Smooth muscle cell (in vitro differentiated cells): ENCODE results near the gene FAM162A. TPM values are rescaled to one million over a fixed set of nuclear protein-coding genes. Genes with fewer than 3 reads are reported as not detected.
A peak's percentile ranks its signal among the peaks of the same experiment; 100 is the strongest.

ENCODE experiments used
- DNase-seq: peaks from one replicate; lab custom pipeline; 2025; ENCODE audit not compliant: unreplicated experiment; lab: John Stamatoyannopoulos, UW
- H2AFZ ChIP-seq: fragments of 200-600 bp; sonication (generic); 2 replicates; pipeline ENCODE4 v1.6.0; 2016; ENCODE audit warnings: antibody characterized with exemption, low read depth, mild to moderate bottlenecking
- H3F3A ChIP-seq: fragments of 200-600 bp; sonication (generic); 2 replicates; pipeline ENCODE4 v1.6.0; 2017; ENCODE audit warnings: antibody characterized with exemption, low read depth
- H3K27ac ChIP-seq: fragments of 200-600 bp; sonication (generic); 2 replicates; pipeline ENCODE4 v1.5.1; 2016; ENCODE audit warnings: low read depth, mild to moderate bottlenecking
- H3K27me3 ChIP-seq: fragments of 200-600 bp; sonication (generic); 2 replicates; pipeline ENCODE4 v1.6.1; 2016; ENCODE audit warnings: low read depth, mild to moderate bottlenecking
- H3K36me3 ChIP-seq: fragments of 200-600 bp; sonication (generic); 2 replicates; pipeline ENCODE4 v1.5.1; 2016; ENCODE audit warnings: low read depth
- H3K4me1 ChIP-seq: fragments of 200-600 bp; sonication (generic); 2 replicates; pipeline ENCODE4 v1.5.1; 2016; ENCODE audit warnings: low read depth
- H3K4me2 ChIP-seq: fragments of 200-600 bp; sonication (generic); 2 replicates; pipeline ENCODE4 v1.6.0; 2016; ENCODE audit warnings: mild to moderate bottlenecking
- H3K4me3 ChIP-seq: fragments of 200-600 bp; sonication (generic); 2 replicates; pipeline ENCODE4 v1.5.1; 2016; ENCODE audit warnings: mild to moderate bottlenecking
- H3K79me2 ChIP-seq: fragments of 200-600 bp; sonication (generic); 2 replicates; pipeline ENCODE4 v1.6.0; 2016; ENCODE audit warnings: low read depth, mild to moderate bottlenecking
- H3K9ac ChIP-seq: fragments of 200-600 bp; sonication (generic); 2 replicates; pipeline ENCODE4 v1.6.0; 2016; ENCODE audit warnings: low read depth
- H3K9me3 ChIP-seq: fragments of 200-600 bp; sonication (generic); replicated peaks from 2 replicates; pipeline ENCODE4 v1.5.1; 2016; ENCODE audit warnings: low read depth
- H4K20me1 ChIP-seq: fragments of 200-600 bp; sonication (generic); 2 replicates; pipeline ENCODE4 v1.6.0; 2016; ENCODE audit warnings: low read depth
- WGBS: methylation state at CpG from one replicate; pipeline ENCODE4 v1.1.7; 2016; ENCODE audit warnings: low lambda C conversion rate; 5-methylcytosine and 5-hydroxymethylcytosine counted together
- polyA plus RNA-seq: library from polyadenylated mRNA; unstranded; fragments of >200 nt; fragmentation: Nextera tagmentation; extraction: Ambion mirVana; gene quantifications from 2 replicates; pipeline ENCODE4 v1.2.1, GENCODE V29; 2016
- total RNA-seq: library from RNA; depleted of rRNA; stranded (reverse); fragments of >200 nt; gene quantifications from 2 replicates; pipeline ENCODE4 v1.2.3, GENCODE V29; 2014
- TF ChIP-seq, protein P1 (sequence below): fragments of 200-600 bp; sonication (generic); IDR thresholded peaks from 2 replicates; pipeline ENCODE4 v1.5.1; 2017; ENCODE audit warnings: borderline replicate concordance, mild to moderate bottlenecking, antibody characterized with exemption; ENCODE audit not compliant: insufficient read depth, poor library complexity, severe bottlenecking

Gene FAM162A
- total and polyA plus RNA-seq, 2 experiments from 2014 or later = 117 to 219 TPM

DNA sequence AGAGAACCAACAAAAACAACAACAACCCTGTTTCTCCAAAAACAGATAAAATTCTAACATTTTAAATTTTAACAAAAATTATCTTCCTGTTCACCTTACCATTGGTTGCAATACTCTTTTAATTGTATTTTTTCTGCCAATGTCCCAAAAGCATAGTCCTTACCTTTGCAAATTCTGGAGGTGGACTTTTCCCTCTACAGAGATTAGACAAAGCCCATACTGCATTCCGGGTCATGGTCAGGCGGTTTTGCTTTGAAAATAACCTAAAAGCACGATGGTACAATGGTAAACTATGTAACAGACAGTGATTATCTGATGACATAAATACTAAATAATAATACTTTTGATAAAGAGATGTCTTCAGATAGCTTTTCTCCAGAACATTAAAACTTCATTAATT is 67.4 kb downstream of the FAM162A start:
- WGBS = 98% methylated on average over 3 of the region's 3 CpGs
- TF ChIP-seq, protein P1, sequence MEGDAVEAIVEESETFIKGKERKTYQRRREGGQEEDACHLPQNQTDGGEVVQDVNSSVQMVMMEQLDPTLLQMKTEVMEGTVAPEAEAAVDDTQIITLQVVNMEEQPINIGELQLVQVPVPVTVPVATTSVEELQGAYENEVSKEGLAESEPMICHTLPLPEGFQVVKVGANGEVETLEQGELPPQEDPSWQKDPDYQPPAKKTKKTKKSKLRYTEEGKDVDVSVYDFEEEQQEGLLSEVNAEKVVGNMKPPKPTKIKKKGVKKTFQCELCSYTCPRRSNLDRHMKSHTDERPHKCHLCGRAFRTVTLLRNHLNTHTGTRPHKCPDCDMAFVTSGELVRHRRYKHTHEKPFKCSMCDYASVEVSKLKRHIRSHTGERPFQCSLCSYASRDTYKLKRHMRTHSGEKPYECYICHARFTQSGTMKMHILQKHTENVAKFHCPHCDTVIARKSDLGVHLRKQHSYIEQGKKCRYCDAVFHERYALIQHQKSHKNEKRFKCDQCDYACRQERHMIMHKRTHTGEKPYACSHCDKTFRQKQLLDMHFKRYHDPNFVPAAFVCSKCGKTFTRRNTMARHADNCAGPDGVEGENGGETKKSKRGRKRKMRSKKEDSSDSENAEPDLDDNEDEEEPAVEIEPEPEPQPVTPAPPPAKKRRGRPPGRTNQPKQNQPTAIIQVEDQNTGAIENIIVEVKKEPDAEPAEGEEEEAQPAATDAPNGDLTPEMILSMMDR = no peak
- H3K9me3 ChIP-seq = no peaks in the 10 kb centered on the region

DNA sequence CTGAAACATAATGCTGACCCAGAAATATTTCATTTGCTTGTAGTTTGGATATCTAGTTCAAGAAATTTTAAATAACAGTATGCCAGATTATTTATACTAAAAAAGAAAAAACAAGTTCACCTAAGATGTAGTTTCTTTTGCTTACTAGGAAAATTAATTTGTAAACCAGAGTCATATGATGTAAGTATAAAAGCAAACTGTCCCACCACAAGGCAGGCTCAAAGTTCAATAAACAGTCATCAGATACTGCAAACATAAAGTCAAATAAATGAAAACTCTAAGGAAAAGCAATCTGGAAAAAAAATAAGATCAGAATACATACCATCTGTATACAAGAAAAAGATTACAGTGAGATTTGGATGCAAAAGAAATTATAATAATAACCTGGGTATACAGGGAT is 72.1 kb downstream of the FAM162A start:
- no peak overlapping the region for H3K4me2 ChIP-seq
- no peak overlapping the region for H3K4me3 ChIP-seq
- peaks cover 16% of the 10 kb centered on the region for H4K20me1 ChIP-seq
- no peak overlapping the region for H2AFZ ChIP-seq
- no peaks in the 10 kb centered on the region for H3K4me1 ChIP-seq
- no peaks in the 10 kb centered on the region for H3K9me3 ChIP-seq
- TF ChIP-seq, protein P1 = no peak
- H3K36me3 ChIP-seq = peaks cover 17% of the 10 kb centered on the region
- H3K9ac ChIP-seq = no peak overlapping the region
- no peaks in the 10 kb centered on the region for H3F3A ChIP-seq
- H3K27ac ChIP-seq = no peak overlapping the region
- no peak for DNase-seq
- peaks cover 7% of the 10 kb centered on the region for H3K79me2 ChIP-seq
- no peaks in the 10 kb centered on the region for H3K27me3 ChIP-seq

More for the DNA sequence above, 67.4 kb downstream of the FAM162A start:
- Histone ChIP-seq H3K79me2 (peaks cover 26% of the 10 kb centered on the region), H3K4me1 (no peaks in the 10 kb centered on the region), H3K4me2 (no peak overlapping the region), H3F3A (no peaks in the 10 kb centered on the region), H4K20me1 (peaks cover 10% of the 10 kb centered on the region), H3K4me3 (no peak overlapping the region), H3K27ac (no peak overlapping the region), H3K27me3 (no peaks in the 10 kb centered on the region), H3K36me3 (peaks cover 50% of the 10 kb centered on the region), H2AFZ (no peak overlapping the region), H3K9ac (no peak overlapping the region)
- DNase-seq = no peak

DNA sequence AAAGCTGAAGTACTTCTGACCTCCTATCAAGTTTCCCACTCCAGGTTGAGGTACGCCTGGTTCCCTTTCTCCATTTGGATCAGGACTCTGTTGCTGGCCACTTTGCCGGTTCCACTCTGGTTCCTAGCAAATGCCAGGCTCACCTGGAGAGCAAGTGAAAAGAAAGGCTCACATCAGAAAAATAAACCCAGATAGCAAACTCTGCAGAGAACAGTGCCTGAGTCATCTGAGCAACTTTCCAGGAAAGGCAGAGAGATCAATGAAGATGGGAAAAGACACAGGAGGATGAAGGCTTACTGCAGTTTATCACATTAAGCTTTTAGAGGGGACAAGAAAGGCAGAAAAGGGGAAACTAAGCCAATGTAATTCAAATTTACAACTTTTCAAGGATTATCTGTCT is 73.7 kb downstream of the FAM162A start:
- H3K36me3 ChIP-seq = peaks cover 21% of the 10 kb centered on the region

DNA sequence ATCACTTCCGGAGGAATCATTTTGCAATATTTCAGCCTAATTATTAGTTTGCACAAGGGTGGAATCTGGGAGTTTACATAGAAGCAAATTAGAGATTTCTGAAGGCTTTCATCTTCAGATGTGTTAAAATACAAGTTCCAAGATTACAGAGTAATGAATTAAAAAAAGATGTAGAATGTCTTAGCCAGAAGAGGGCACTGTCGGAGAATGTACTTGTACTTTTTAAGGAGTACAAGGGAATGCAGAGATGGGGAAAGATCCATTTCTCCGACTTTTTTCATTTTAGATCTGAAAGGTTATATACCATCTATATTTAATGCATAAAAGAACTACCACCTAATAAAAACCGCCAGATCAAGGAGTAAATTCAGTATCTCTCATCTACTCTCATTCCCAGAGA is 75.0 kb downstream of the FAM162A start:
- WGBS = 83% methylated on average over 4 of the region's 4 CpGs

More for the DNA sequence above, 73.7 kb downstream of the FAM162A start:
- no peaks in the 10 kb centered on the region for H3F3A ChIP-seq
- no peaks in the 10 kb centered on the region for H3K27me3 ChIP-seq
- H3K79me2 ChIP-seq = peaks cover 10% of the 10 kb centered on the region
- 99% methylated on average over 2 of the region's 2 CpGs for WGBS
- no peak overlapping the region for H3K4me2 ChIP-seq
- no peaks in the 10 kb centered on the region for H3K9me3 ChIP-seq
- H4K20me1 ChIP-seq = peaks cover 31% of the 10 kb centered on the region
- TF ChIP-seq, protein P1 = no peak
- no peak overlapping the region for H2AFZ ChIP-seq
- no peak for DNase-seq
- no peak overlapping the region for H3K4me3 ChIP-seq
- H3K27ac ChIP-seq = no peak overlapping the region
- H3K4me1 ChIP-seq = no peaks in the 10 kb centered on the region
- H3K9ac ChIP-seq = no peak overlapping the region

More for the DNA sequence above, 75.0 kb downstream of the FAM162A start:
- TF ChIP-seq, protein P1 = peak; percentile 47
- H3K79me2 ChIP-seq = peaks cover 7% of the 10 kb centered on the region
- no peaks in the 10 kb centered on the region for H3F3A ChIP-seq
- H3K27me3 ChIP-seq = no peaks in the 10 kb centered on the region
- H3K4me2 ChIP-seq = no peak overlapping the region
- no peaks in the 10 kb centered on the region for H3K9me3 ChIP-seq
- H2AFZ ChIP-seq = no peak overlapping the region
- H4K20me1 ChIP-seq = peaks cover 35% of the 10 kb centered on the region
- peaks cover 21% of the 10 kb centered on the region for H3K36me3 ChIP-seq
- H3K27ac ChIP-seq = no peak overlapping the region
- no peak overlapping the region for H3K4me3 ChIP-seq
- H3K4me1 ChIP-seq = no peaks in the 10 kb centered on the region
- DNase-seq = no peak
- no peak overlapping the region for H3K9ac ChIP-seq
